ENCODE data around the gene OXSR1. TPM values are rescaled to one million over a fixed set of nuclear protein-coding genes. Genes with fewer than 3 reads are reported as not detected.
A peak's percentile ranks its signal among the peaks of the same experiment; 100 is the strongest.

Gene OXSR1
- total and polyA plus RNA-seq, 2 of the 13 experiments (the other 11 are each of a cell fraction or from before 2014, with no cell fraction given), result 27.4 to 32.6 TPM

GRCh38 chr3:38133557-38134405 is 31.6 kb upstream of the OXSR1 start (continued):
- TF ChIP-seq ZNF512B (CRISPR knock-in tag; IDR thresholded peaks at IDR 0.05; ENCODE audit: borderline replicate concordance) (no peak), FOXC1 (CRISPR knock-in tag; IDR thresholded peaks at IDR 0.05; ENCODE audit: borderline replicate concordance) (no peak; the same call in 1 of the 2 replicates), NR2F1 (CRISPR knock-in tag; IDR thresholded peaks at IDR 0.05) (peak in 1 of 2 experiments; percentile 44; a peak in 1 of 4 replicates), ZNF496 (CRISPR knock-in tag; IDR thresholded peaks at IDR 0.05; ENCODE audit: insufficient replicate concordance) (no peak), ZNF143 (CRISPR knock-in tag; IDR thresholded peaks at IDR 0.05) (no peak), RFX5 (IDR thresholded peaks at IDR 0.05; ENCODE audit: low read depth, low read length) (no peak), TAF15 (IDR thresholded peaks at IDR 0.05; ENCODE audit: low read depth, low read length, poor library complexity, severe bottlenecking) (no peak), ZNF639 (CRISPR knock-in tag; conservative IDR thresholded peaks at IDR 0.05) (0 out of 2 replicates have a peak, but pooled peaks have one; percentile 31), SAFB2 (CRISPR knock-in tag; IDR thresholded peaks at IDR 0.05; ENCODE audit: borderline replicate concordance, low read depth) (no peak), IKZF5 (CRISPR knock-in tag; IDR thresholded peaks at IDR 0.05) (peak; percentile 88), ZNF576 (CRISPR knock-in tag; IDR thresholded peaks at IDR 0.05) (no peak), ZNF513 (CRISPR knock-in tag; conservative IDR thresholded peaks at IDR 0.05) (no peak), ZBTB8A (CRISPR knock-in tag; IDR thresholded peaks at IDR 0.05; ENCODE audit: borderline replicate concordance, low read depth) (no peak), NFYC (CRISPR knock-in tag; IDR thresholded peaks at IDR 0.05) (no peak), JUND (CRISPR knock-in tag; IDR thresholded peaks at IDR 0.05) (peak; percentile 98), SIX1 (CRISPR knock-in tag; IDR thresholded peaks at IDR 0.05; ENCODE audit: borderline replicate concordance) (0 out of 2 replicates have a peak, but pooled peaks have one; percentile 39), ZNF510 (CRISPR knock-in tag; IDR thresholded peaks at IDR 0.05; ENCODE audit: low read depth) (no peak), ZFP36L1 (CRISPR knock-in tag; IDR thresholded peaks at IDR 0.05) (no peak), ASH2L (IDR thresholded peaks at IDR 0.05; ENCODE audit: insufficient read length, low read depth, low read length) (peak; percentile 84), ZNF619 (CRISPR knock-in tag; IDR thresholded peaks at IDR 0.05) (no peak)
